Brain pericyte (primary cell): ENCODE measurements around the gene PXN.

ENCODE experiments used
- DNase-seq: peaks from one replicate; pipeline ENCODE4 v3.0.0-alpha.2; 2012; ENCODE audit warnings: low read depth, low spot score

Gene PXN

DNA sequence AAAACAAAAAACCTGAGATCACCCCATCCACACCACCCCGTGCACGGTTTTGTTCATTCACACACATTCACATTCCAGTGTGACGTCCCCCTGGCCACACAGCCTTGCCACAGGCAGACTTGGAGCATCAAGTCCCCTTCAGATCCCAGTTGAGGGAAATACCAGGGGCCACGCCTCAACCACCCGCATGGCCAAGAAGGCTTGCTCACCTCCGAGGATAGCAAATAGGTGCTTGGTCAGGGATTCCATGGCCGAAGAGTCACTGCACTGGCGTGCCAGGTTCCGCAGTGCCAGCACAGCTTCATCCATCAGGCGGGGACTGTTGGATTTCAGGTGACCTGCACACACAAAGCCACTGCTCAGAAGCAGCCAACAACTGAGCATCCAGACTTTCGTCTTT, 90.0 kb downstream of the PXN start:
- no peak for DNase-seq

DNA sequence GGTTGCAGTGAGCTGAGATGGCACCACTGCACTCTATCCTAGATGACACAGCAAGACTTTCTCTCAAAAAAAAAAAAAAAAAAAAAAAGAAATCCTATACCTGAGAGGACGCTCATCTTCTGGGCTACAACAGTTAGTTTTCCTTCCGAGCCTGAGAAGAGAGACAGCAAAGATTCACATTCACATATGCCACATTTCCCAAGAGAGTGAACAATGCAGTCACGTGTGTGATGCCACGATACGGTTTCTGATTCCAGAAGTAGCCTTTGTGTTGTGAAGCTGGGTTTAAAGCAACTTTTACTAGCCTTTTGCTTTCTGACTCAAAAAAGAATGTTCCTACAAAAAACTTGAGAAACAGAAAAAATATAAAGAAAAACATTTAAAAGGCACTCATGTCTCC, 90.5 kb downstream of the PXN start:
- DNase-seq: no peak

GRCh38 chr12:120172053-120172452, 93.5 kb downstream of the PXN start:
- no peak for DNase-seq

GRCh38 chr12:120170631-120171030, 94.9 kb downstream of the PXN start:
- no peak for DNase-seq

DNA sequence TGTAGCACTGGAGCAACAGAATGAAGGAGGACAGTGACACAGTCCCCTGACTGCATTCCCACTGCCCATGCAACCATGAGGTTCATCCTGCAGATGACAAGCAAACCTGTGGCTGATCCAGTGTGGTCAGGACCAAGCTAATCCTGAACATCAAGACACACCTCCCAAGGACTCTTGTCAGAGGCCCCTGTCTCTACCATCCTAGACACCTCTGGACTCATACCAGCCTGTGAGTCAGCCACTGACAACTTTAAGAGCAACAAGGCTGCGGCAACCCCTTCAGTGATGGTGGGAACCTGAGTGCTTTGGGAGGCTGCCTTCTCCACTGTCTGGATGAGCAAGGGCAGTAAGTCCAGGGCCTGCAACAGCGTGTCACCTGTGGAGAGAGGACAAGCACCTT, 95.6 kb downstream of the PXN start:
- DNase-seq: no peak

- DNase-seq: no peak
Measured at GRCh38 chr12:120168337-120168736, 97.2 kb downstream of the PXN start.

DNA sequence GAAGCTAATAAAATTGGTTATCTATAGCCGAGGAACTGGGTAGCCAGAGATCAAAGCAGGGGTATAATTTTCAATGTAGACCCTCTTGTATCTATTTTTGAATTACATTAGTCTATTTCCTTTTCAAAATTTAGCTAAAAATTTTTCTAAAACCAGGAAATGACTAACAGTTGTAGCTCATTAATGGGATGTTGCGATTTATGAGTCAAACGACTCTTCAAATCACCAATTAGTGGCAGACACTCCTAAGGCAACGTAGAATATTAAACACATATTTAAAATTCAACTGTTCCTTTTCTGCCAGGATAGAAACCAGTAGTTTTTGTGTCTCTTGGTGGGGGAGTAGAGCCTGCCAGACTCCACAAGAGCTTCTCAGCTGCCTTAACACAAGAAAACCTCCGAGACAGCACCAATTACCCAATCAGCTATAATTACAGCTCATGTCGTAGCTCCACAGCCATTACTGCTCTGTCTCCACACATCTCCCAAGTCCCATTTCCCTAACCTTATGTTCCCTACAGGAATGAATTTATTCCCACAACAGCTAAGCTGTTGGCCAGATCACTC, 97.9 kb downstream of the PXN start:
- no peak for DNase-seq

GRCh38 chr12:120164293-120164692, 101.2 kb downstream of the PXN start:
- no peak for DNase-seq

DNA sequence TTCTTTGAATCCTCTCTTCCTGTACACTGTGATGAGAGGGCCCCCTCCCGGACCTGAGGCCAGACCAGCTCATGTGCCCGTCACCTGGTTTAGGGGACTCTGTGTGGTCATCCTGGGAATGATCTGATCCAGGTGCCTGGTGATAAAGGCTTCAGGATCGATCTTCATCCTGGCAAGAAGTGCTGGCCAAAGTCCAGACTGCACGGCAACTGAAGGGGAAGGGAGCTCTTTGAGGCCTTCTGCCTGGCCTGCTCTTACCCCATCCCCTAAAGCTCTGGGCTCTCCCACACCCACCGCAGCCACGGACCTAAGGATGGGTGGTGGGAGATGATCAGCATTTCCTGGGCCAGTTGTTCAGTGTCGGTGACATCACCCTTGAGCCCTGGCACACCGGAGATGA, 102.8 kb downstream of the PXN start:
- DNase-seq: no peak

DNA sequence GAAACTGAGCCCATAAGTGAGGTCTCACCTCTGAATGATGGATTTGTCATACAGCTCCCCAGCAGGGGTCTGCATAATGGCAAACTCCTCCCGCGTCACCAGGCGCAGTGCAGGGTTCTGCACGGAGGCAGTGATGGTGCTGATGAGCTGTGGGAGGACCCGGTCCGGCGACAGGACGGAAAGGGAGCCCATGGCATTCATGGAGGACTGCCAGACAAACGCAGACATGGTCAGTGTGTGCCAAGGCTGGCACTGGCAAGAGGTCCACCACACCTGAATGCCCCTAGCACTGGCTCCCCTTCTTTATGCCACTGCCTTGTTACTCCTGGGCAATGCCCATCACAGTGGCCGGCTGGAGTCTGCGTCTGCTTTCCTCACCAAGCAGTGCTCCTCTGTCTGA, 103.7 kb downstream of the PXN start:
- no peak for DNase-seq
